ENCODE data around the gene FIGNL2.
"Not testable (repeated sequence)": the region's sequence is repeated elsewhere in the genome, so short reads cannot be mapped to it uniquely, and the experiment has no call there.

The FIGNL2 gene

GRCh38 chr12:51833448-51834227, 14.9 kb downstream of the FIGNL2 start:
- DNase-seq: no peak

- no peak for DNase-seq
Observed at GRCh38 chr12:51832354-51833107, 16.0 kb downstream of the FIGNL2 start.

- not testable (repeated sequence) for DNase-seq
Observed at GRCh38 chr12:51831817-51832216, 16.7 kb downstream of the FIGNL2 start.

- no peak for DNase-seq
Observed at GRCh38 chr12:51829641-51830040, 18.9 kb downstream of the FIGNL2 start.

- no peak for DNase-seq
Observed at GRCh38 chr12:51829011-51829481, 19.5 kb downstream of the FIGNL2 start.

- no peak for DNase-seq
Observed at GRCh38 chr12:51827925-51828818, 20.3 kb downstream of the FIGNL2 start.

GRCh38 chr12:51826881-51827280, 21.6 kb downstream of the FIGNL2 start:
- DNase-seq: no peak

- no peak for DNase-seq
Observed at GRCh38 chr12:51825216-51825615, 23.3 kb downstream of the FIGNL2 start.

GRCh38 chr12:51823875-51824565, 24.5 kb downstream of the FIGNL2 start:
- DNase-seq: no peak

GRCh38 chr12:51822956-51823355, 25.6 kb downstream of the FIGNL2 start:
- no peak for DNase-seq

- DNase-seq: no peak
Observed at GRCh38 chr12:51822261-51822616, 26.3 kb downstream of the FIGNL2 start.

- no peak for DNase-seq
Observed at GRCh38 chr12:51821440-51822260, 26.9 kb downstream of the FIGNL2 start.

GRCh38 chr12:51820526-51821439, 27.7 kb downstream of the FIGNL2 start:
- no peak for DNase-seq

- DNase-seq: no peak
Observed at GRCh38 chr12:51819736-51820525, 28.6 kb downstream of the FIGNL2 start.

- DNase-seq: no peak
Observed at GRCh38 chr12:51818566-51819300, 29.8 kb downstream of the FIGNL2 start.

- DNase-seq: no peak
Observed at GRCh38 chr12:51818086-51818485, 30.4 kb downstream of the FIGNL2 start.

- DNase-seq: no peak
Observed at GRCh38 chr12:51817027-51817953, 31.2 kb downstream of the FIGNL2 start.

GRCh38 chr12:51815571-51815970, 32.9 kb downstream of the FIGNL2 start:
- no peak for DNase-seq

Data from SIG-M5 (cell line).